HG02623 (cell line): ENCODE data around the gene VASH2.
"Not testable (repeated sequence)": the region's sequence is repeated elsewhere in the genome, so short reads cannot be mapped to it uniquely, and the experiment has no call there.

Experiments used
- ATAC-seq: cut with Tn5 transposase; IDR thresholded peaks from one replicate; pipeline ENCODE4 v1.9.1; 2021; ENCODE audit warnings: moderate library complexity; ENCODE audit not compliant: unreplicated experiment

VASH2 gene

DNA sequence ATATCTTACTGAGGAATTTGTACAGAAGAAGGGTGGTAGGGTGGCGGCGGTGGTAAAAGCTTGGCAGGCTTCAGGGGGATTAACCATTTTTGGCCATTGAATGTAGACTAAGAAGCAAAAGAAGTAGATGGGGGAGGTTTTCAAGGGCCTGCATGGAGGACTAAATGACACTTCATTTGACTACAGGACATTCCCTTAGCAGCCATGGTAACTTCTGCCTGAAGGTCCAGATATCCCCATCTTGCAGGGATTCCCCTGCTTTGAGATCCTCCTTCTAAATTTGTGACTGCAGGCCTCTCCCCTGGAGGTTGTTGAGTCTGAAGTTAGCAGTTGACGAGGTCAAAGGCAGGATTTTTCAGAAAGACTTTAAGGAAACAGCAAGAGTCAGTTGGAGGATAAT is 4.8 kb downstream of the VASH2 start:
- ATAC-seq: no peak

DNA sequence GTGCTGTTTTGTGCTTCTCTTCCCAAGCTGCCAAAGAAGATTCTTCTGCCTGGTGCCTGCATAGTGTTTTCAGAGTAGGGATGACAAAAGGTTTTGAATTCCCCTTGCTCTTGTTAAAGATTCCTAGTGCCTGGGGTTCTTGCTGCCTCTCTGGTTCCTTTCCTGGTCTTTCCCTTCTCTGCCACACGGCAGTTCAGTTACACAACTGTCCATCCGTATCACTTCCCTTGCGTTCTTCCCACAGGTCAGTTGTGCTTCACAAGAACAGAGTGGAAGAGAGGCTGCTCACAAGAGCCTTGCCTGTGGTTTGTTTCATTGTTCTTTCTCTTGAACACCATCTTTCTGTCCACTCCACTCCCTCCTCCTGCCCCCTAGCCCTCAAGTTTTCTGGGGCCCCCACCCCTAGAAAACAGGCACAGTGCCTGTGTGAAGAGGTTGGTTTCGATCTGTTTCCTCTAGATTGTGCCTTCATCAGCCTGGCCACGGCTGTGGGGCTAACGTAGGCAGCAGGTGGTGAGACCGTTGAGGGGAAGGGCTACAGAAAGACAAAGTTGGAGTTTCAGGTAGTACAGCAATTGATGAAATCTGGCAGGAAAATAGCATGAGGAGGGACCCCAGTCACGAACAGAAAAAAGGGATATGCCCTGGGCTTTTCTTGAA is 5.8 kb downstream of the VASH2 start:
- ATAC-seq: no peak

DNA sequence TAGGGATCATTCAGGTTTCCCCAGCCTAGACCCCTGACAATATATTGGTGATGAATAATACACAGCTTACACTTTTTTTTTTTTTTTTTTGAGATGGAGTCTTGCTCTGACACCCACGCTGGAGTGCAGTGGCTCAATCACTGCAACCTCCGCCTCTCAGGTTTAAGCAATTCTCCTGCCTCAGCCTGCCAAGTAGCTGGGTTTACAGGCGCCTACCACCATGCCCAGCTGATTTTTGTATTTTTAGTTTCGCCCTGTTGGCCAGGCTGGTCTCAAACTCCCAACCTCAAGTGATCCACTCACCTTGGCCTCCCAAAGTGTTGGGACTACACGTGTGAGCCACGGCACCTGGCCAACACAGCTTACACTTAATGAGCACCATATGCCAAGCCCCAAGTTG is 7.2 kb downstream of the VASH2 start:
- no peak for ATAC-seq

GRCh38 chr1:212958175-212958574 is 7.8 kb downstream of the VASH2 start:
- ATAC-seq: no peak

- peak; percentile 62 for ATAC-seq
These were observed 9.2 kb downstream of the VASH2 start for GRCh38 chr1:212959266-212960220.

GRCh38 chr1:212960932-212961331 is 10.6 kb downstream of the VASH2 start:
- no peak for ATAC-seq

DNA sequence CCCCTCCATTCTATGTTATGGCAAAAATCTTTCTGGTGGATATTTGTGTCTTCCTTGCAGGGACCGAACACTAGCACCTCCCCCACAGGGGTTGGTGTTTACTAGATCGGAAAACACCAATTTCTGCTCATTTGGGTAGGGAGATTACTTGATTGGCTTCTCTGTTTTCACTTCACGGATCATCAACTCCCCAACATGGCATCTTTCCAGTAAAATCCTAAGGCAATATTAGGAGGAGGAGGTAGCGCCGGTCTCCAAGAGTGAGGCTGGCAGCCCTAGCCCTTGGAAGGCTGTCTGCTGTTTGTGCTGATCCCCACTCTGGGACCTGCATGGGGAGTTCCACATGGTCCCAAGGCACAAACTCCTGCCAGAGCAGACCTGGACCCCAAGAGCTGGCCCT is 12.2 kb downstream of the VASH2 start:
- no peak for ATAC-seq

GRCh38 chr1:212964102-212964501 is 13.8 kb downstream of the VASH2 start:
- ATAC-seq: no peak

DNA sequence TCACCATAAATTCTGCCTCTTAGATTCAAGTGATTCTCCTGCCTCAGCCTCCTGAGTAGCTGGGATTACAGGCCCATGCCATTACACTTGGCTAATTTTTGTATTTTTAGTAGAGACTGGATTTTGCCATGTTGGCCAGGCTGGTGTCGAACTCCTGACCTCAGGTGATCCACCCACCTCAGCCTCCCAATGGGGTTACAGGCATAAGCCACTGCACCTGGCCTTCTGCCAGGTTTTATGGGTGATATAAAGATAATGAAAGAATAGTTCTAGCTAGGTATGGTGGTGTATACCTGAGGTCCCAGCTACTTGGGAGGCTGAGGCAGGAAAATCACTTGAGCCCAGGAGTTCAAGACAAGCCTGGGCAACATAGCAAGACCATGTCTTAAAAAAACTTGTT is 14.7 kb downstream of the VASH2 start:
- not testable (repeated sequence) for ATAC-seq

GRCh38 chr1:212966616-212967015 is 16.3 kb downstream of the VASH2 start:
- no peak for ATAC-seq

DNA sequence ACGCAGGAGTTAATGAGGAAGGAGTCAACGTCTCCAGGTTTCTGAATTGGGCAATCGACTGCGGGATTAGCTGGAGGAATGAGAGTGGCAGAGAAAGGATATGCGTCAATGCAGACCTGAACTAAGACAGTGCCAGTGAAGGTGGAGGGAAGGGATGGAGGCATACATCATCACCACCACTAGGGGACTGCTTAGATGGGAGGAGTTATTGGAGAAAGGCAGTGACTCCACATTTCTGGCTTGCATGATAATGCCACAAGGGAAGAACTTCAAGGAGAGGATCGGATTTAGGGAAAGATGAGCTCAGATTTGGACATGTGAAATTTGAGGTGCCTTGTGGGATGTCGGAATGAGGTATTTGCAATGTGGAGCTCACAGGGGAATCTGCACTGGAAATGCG is 17.5 kb downstream of the VASH2 start:
- ATAC-seq: no peak

DNA sequence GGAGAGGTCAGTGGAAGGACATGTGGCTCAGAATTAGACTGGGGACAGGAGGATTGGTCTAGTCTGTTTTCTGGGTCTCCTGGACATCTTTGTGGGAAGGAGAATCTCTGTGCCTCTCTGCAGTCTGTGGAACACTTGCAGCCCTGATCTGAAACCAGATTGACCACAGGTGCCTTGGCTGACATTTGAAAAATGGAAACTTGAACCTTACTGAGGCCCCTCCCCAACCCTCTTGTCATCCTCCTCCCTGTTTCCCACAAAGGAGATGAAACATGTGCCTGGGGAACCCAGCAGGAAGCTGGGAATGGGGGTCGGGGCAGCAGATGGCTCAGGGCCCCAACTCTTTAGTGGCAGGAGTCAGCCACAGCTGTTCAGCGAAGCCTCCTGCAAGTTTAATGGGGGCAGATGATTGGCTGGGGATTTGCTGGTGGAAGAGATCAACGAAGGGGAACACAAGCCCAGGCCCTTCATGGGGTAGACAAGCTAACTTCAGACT is 18.1 kb downstream of the VASH2 start:
- no peak for ATAC-seq

GRCh38 chr1:212970085-212970484 is 19.7 kb downstream of the VASH2 start:
- ATAC-seq: no peak

DNA sequence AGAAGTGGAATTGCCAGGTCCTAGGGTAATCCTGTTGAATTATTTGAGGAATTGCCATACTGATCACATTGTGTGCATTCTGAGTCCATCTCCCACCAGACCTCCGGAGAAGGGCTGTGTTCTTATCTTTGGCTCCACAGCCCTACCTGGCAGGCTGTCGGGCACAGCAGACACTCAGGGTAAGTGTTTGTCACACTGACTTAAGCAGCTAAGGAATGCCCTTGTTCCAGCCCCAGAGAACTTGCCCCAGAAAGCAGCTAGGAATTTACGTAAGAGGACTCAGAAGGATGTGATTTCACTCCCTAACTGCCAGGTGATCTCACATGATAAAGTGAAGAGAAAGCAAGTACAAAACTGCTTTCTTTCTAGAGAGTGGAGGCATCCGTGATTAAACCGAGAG is 21.0 kb downstream of the VASH2 start:
- no peak for ATAC-seq

GRCh38 chr1:212973426-212973825 is 23.1 kb downstream of the VASH2 start:
- ATAC-seq: no peak

DNA sequence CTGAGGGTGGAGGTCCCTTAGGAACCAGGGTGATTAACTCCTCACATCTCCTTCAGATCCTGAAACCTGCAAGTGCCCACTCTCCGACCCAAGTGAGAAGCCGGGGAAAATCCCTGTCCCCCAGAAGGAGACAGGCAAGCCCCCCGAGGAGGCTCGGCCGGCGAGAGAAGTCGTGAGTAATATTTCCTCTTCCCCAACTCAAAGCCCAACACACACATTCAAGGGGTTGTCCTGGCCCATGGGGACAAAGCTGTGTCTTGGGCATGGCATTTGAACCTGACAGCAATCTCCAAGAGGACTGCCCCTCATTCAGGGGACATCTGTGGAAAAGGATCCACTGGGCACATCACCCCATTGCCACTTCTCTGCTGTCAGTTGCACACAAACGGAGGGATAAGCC is 23.6 kb downstream of the VASH2 start:
- no peak for ATAC-seq

- no peak for ATAC-seq
These were observed 24.4 kb downstream of the VASH2 start for GRCh38 chr1:212974711-212975110.

DNA sequence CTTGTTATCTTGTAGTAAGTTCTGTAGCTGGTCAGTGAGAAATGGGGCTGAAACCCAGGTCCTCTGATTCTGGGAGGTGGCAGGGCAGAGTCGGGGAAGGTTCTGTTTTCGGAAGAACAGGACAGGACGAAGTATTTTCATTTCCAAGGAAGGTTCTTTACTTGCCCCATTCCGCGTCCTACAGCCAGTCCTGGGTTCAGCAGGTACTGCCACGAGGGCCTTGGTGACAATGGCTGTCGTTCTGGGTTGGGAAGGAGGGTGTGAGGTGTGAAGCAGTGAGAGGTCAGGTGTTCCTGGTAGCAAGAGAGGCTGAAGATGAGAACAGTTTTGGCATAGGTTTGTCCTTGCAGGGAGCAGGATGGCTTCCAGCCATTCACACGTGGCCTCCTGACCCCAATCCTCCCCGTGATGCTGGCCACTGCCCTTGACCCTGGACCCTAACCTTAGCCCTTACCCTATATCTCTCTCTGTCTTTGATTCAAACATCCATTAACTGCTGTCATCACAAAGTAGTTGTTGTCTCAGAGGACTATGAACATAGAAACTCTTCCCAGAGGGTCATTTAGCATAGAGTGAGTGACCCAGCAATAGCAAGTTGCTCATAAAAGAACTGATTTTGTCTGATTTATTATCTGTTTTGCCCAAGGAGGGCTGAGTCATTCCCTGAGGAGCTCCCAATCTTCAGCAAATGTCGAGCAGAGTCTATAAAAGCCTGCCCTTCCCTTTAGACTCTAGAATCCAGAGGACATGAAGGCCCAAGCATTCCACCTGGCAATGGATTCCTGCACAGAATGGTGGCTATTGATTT is 25.0 kb downstream of the VASH2 start:
- ATAC-seq: no peak

- no peak for ATAC-seq
These were observed 26.2 kb downstream of the VASH2 start for GRCh38 chr1:212976586-212976985.

DNA sequence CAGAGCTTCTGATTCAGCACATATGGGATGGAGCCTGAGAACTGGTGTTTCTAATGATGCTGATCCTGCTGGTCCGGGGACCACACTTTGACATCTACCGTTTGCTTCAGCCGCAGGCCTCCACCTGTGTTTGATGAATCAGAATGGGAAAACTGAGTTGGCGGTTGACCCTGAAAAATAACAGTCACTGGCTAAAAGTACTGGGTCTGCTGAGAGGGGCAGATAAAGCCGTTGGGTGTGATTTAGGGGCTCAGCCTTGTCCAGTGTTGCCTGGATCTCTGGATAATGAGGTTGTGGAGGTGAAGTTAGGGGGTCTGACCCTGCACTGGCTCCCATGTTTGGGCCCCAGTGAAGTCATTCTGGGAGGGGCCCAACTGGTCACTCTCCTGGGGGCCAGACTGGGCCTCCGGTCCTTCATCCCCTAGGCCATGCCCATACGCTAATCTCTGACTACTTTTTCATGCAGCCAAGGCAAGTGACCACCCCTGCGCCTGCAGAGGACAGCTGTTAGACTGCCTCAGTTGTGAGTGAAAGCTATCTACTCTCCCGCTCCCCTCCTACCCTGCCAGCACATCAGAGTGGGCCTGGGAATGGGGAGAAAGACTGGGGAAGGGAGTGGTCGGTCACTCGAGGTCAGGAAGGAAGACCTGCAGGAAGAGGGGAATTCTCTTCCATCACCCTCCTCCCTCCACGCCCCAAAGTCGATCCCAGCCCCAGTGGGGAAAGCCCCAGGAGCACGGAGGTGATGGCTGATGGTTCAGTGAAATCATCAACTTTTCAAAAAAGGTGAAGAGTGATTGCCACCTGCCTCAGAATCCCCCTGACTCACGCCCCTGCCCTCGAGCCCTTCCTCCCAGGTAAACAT is 27.7 kb downstream of the VASH2 start:
- no peak for ATAC-seq
